HepG2 (cell line): ENCODE data around the gene INSYN2B. TPM values are rescaled to one million over a fixed set of nuclear protein-coding genes. Genes with fewer than 3 reads are reported as not detected.

Experiments used
- ATAC-seq: fragments of 200-7000 bp; cut with Tn5 transposase; 3 replicates; pipeline ENCODE4 v1.9.1; 2020; ENCODE audit warnings: mild to moderate bottlenecking, moderate library complexity
- BruUV-seq: library from RNA; stranded (reverse); fragments of 400-500 nt; replicated peaks from 2 replicates; lab custom pipeline; 2021; lab: Mats Ljungman, UMichigan
- CTCF ChIA-PET: fragments of 300-600 bp; formaldehyde crosslinking; extraction: SDS; loops from one replicate; lab custom pipeline; 2021; ENCODE audit warnings: low total read pairs, inconsistent platforms, low intra/inter-chr PET ratio; lab: Yijun Ruan, JAX
- POLR2A ChIA-PET: fragments of 350-600 bp; sonication (Branson Sonifier 250); formaldehyde crosslinking; loops from one replicate; lab custom pipeline; 2020; ENCODE audit warnings: antibody characterized with exemption, inconsistent platforms; lab: Yijun Ruan, JAX
- DNase-seq: peaks from one replicate; pipeline ENCODE4 v3.0.0-alpha.2; 2015; ENCODE audit warnings: low spot score
- FAIRE-seq: peaks from 3 replicates; lab custom pipeline; 2011; peaks lifted over from hg19 to GRCh38; lab: Jason Lieb, UNC
- H2AFZ ChIP-seq: one replicate; pipeline ENCODE4 v1.6.1; 2011; ENCODE audit warnings: low read length, inconsistent platforms
- H3K27ac ChIP-seq: fragments of 300-600 bp; 3 replicates; pipeline ENCODE4 v1.8.0; 2011; ENCODE audit warnings: mixed run types, mild to moderate bottlenecking, mixed read lengths, low read length, inconsistent platforms; ENCODE audit not compliant: insufficient read depth; ENCODE audit errors: extremely low read length
- H3K27me3 ChIP-seq, 2 experiments: fragments of 200-600 bp in 1 of 2; 2 replicates in 1 of 2; 3 replicates in 1 of 2; pipeline versions ENCODE4 v1.6.0 to v1.8.0; 2011; ENCODE audit warnings: low read length in 2 of 2, mild to moderate bottlenecking in 2 of 2, moderate library complexity in 2 of 2, inconsistent platforms in 1 of 2; ENCODE audit not compliant: insufficient read depth in 2 of 2, control insufficient read depth in 1 of 2
- H3K36me3 ChIP-seq, 2 experiments: fragments of 200-600 bp in 1 of 2; replicated peaks in 1 of 2; 2 replicates in 1 of 2; 3 replicates in 1 of 2; pipeline versions ENCODE4 v1.5.1 to v1.8.0; 2011; ENCODE audit warnings: low read length in 2 of 2, inconsistent platforms in 1 of 2; ENCODE audit not compliant: insufficient read depth in 2 of 2, control insufficient read depth in 1 of 2
- H3K4me1 ChIP-seq: 2 replicates; pipeline ENCODE4 v1.5.1; 2012; ENCODE audit warnings: low read length, inconsistent platforms; ENCODE audit not compliant: insufficient read depth
- H3K4me2 ChIP-seq: 2 replicates; pipeline ENCODE4 v1.6.0; 2011; ENCODE audit warnings: low read depth, low read length, inconsistent platforms
- H3K4me3 ChIP-seq, 3 experiments: fragments of 200-600 bp in 1 of 3; sonication (generic), shearing (Covaris generic) in 1 of 3; replicated peaks in 1 of 3; 2 replicates each; pipeline ENCODE4 v1.5.1; 2011 to 2016; ENCODE audit warnings: low read length in 3 of 3, inconsistent platforms in 2 of 3, low read depth in 2 of 3, mild to moderate bottlenecking in 2 of 3, control low read depth in 1 of 3, mixed read lengths in 1 of 3; ENCODE audit not compliant: insufficient read depth in 1 of 3
- H3K79me2 ChIP-seq: one replicate; pipeline ENCODE4 v1.6.1; 2011; ENCODE audit warnings: low read length, inconsistent platforms; ENCODE audit not compliant: insufficient read depth
- H3K9ac ChIP-seq: 2 replicates; pipeline ENCODE4 v1.6.0; 2011; ENCODE audit warnings: mild to moderate bottlenecking, low read depth, low read length, inconsistent platforms; ENCODE audit not compliant: insufficient read depth
- H3K9me3 ChIP-seq: 2 replicates; pipeline ENCODE4 v1.5.1; 2012; ENCODE audit warnings: mild to moderate bottlenecking, low read length
- H4K20me1 ChIP-seq: 2 replicates; pipeline ENCODE4 v1.6.0; 2011; ENCODE audit warnings: inconsistent platforms, mild to moderate bottlenecking, low read length, moderate library complexity; ENCODE audit not compliant: insufficient read depth
- ATAD3A ChIP-seq: sonication (generic); formaldehyde crosslinking; IDR thresholded peaks from 2 replicates; pipeline ENCODE4 v1.4.0; 2020; ENCODE audit warnings: missing genetic modification reagents
- FOSL1 ChIP-seq: sonication (generic); formaldehyde crosslinking; IDR thresholded peaks from 2 replicates; pipeline ENCODE4 v1.9.0; 2021; ENCODE audit warnings: missing genetic modification reagents, borderline replicate concordance
- HOXA3 ChIP-seq: sonication (generic); formaldehyde crosslinking; IDR thresholded peaks from 2 replicates; pipeline ENCODE4 v1.5.0; 2020; ENCODE audit warnings: missing genetic modification reagents
- JARID2 ChIP-seq: sonication (generic); formaldehyde crosslinking; IDR thresholded peaks from 2 replicates; pipeline ENCODE4 v1.8.1; 2023; ENCODE audit warnings: missing genetic modification reagents, inconsistent platforms; ENCODE audit not compliant: insufficient replicate concordance
- KDM1A ChIP-seq: IDR thresholded peaks from 2 replicates; pipeline ENCODE4 v1.6.1; 2016; ENCODE audit warnings: missing compliant biosample characterization
- MIER2 ChIP-seq: IDR thresholded peaks from 2 replicates; pipeline ENCODE4 v1.6.1; 2016; ENCODE audit warnings: missing biosample characterization, missing genetic modification reagents
- TCF7 ChIP-seq: sonication (generic); IDR thresholded peaks from 2 replicates; pipeline ENCODE4 v1.6.1; 2016; ENCODE audit warnings: antibody characterized with exemption, low read depth
- ZMYM3 ChIP-seq: sonication (generic); formaldehyde crosslinking; IDR thresholded peaks from 2 replicates; pipeline ENCODE4 v1.5.1; 2020; ENCODE audit warnings: mild to moderate bottlenecking, missing genetic modification reagents
- ZNF264 ChIP-seq: sonication (generic); formaldehyde crosslinking; IDR thresholded peaks from 2 replicates; pipeline ENCODE4 v1.4.0; 2020; ENCODE audit warnings: missing genetic modification reagents
- ZNF296 ChIP-seq: sonication (generic); formaldehyde crosslinking; conservative IDR thresholded peaks from 2 replicates; pipeline ENCODE4 v1.5.0; 2020; ENCODE audit warnings: mild to moderate bottlenecking, missing genetic modification reagents
- ZNF589 ChIP-seq: sonication (generic); formaldehyde crosslinking; conservative IDR thresholded peaks from 2 replicates; pipeline ENCODE4 v1.8.0; 2022; ENCODE audit warnings: mild to moderate bottlenecking, moderate library complexity, missing genetic modification reagents
- ZSCAN12 ChIP-seq: sonication (generic); formaldehyde crosslinking; IDR thresholded peaks from 2 replicates; pipeline ENCODE4 v1.9.0; 2021; ENCODE audit warnings: mild to moderate bottlenecking, missing genetic modification reagents
- WGBS: methylation state at CpG from one replicate; pipeline ENCODE4 v1.1.6; 2017; ENCODE audit warnings: low lambda C conversion rate; 5-methylcytosine and 5-hydroxymethylcytosine counted together
- in situ Hi-C: cut with HindIII; loops from 2 replicates; pipeline ENCODE4 v1.10.0; 2017; ENCODE audit warnings: low pct_unique_long_range_greater_than_20kb; ENCODE audit not compliant: extremely low pct_ligation_motif_present
- intact Hi-C: fragments of 100-400 bp; cut with micrococcal nuclease; formaldehyde crosslinking; loops from one replicate; pipeline ENCODE4 v1.10.0; 2022; ENCODE audit not compliant: unreplicated experiment
- polyA plus RNA-seq, 8 experiments: library from polyadenylated mRNA; depleted of rRNA in 3 of 8; stranded (reverse) in 7 of 8; unstranded in 1 of 8; fragments of >200 nt; fragmentation: Illumina TruSeq in 4 of 8; extraction: Trizol in 4 of 8; gene quantifications; 2 replicates each; pipeline versions ENCODE4 v1.2.1 to v1.2.3, GENCODE V29; 2011 to 2016; ENCODE audit warnings: low read depth in 4 of 8, missing spikeins in 1 of 8, mixed read lengths in 1 of 8; ENCODE audit not compliant: insufficient read depth in 1 of 8
- total RNA-seq, 5 experiments: library from RNA; depleted of rRNA; stranded (reverse); fragments of >200 nt; fragmentation: Illumina TruSeq; extraction: Trizol; gene quantifications; 2 replicates each; pipeline ENCODE4 v1.2.3, GENCODE V29; 2016; ENCODE audit warnings: low read depth in 1 of 5
- TF ChIP-seq, protein P1 (sequence below): sonication (generic); formaldehyde crosslinking; IDR thresholded peaks from 2 replicates; pipeline ENCODE4 v1.5.0; 2020; ENCODE audit warnings: missing genetic modification reagents
- TF ChIP-seq, protein P2 (sequence below): sonication (generic); formaldehyde crosslinking; IDR thresholded peaks from 2 replicates; pipeline ENCODE4 v1.5.1; 2020; ENCODE audit warnings: missing genetic modification reagents, mild to moderate bottlenecking, borderline replicate concordance
- TF ChIP-seq, protein P3 (sequence below): sonication (generic); formaldehyde crosslinking; IDR thresholded peaks from 2 replicates; pipeline ENCODE4 v1.4.0; 2020; ENCODE audit warnings: missing genetic modification reagents, low read depth, mild to moderate bottlenecking, borderline replicate concordance
- TF ChIP-seq, protein P4 (sequence below): sonication (generic); formaldehyde crosslinking; IDR thresholded peaks from 2 replicates; pipeline ENCODE4 v1.4.0; 2020; ENCODE audit warnings: missing genetic modification reagents

INSYN2B gene
- total and polyA plus RNA-seq, 2 of the 13 experiments (the other 11 are each of a cell fraction or from before 2014, with no cell fraction given) = not detected

DNA sequence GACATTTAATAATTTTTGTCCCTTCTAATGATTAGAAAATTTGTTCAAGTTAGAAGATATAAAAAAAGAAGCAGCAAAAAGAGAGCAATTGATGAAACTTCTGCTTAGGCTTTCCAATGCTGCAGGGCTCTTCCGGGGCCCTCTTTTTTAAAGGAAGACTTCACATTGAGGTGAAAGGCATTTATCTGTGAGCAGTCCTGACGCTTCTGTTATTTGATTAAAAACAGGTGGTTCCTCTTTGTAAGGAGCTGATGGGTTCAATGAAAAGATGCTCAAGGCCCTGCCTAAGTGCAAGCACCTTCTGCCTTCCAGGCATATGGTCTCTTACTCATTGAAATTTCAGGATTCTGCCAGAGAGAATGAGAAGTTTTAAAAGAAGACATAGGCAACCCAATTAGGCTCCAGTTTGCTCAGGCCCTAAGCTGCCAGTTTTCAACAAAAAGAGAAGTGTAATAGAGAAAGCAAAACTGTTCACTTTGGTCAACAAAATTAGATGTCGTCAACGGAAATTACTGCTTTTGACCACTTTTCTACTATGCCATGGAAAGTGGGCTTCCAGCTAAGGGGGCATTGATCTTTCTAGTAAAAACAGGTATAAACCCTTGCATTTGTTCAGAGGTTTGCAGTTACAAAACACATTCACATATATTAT lies 100.2 kb downstream of the INSYN2B start:
- DNase-seq = no peak
- in situ Hi-C loops = no loop called here
- no TSS peak for BruUV-seq
- TF ChIP-seq MIER2 (CRISPR knock-in tag) (no peak), ZNF296 (CRISPR knock-in tag) (no peak), TCF7 (no peak)
- TF ChIP-seq, protein P1, sequence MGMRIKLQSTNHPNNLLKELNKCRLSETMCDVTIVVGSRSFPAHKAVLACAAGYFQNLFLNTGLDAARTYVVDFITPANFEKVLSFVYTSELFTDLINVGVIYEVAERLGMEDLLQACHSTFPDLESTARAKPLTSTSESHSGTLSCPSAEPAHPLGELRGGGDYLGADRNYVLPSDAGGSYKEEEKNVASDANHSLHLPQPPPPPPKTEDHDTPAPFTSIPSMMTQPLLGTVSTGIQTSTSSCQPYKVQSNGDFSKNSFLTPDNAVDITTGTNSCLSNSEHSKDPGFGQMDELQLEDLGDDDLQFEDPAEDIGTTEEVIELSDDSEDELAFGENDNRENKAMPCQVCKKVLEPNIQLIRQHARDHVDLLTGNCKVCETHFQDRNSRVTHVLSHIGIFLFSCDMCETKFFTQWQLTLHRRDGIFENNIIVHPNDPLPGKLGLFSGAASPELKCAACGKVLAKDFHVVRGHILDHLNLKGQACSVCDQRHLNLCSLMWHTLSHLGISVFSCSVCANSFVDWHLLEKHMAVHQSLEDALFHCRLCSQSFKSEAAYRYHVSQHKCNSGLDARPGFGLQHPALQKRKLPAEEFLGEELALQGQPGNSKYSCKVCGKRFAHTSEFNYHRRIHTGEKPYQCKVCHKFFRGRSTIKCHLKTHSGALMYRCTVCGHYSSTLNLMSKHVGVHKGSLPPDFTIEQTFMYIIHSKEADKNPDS (CRISPR knock-in tag) = no peak
- no peak for FAIRE-seq
- no peak overlapping the region for H3K9ac ChIP-seq
- WGBS = 28% methylated on average over 4 of the region's 4 CpGs
- H3K27ac ChIP-seq = no peak overlapping the region
- H3K4me2 ChIP-seq = no peak overlapping the region
- no peaks in the 10 kb centered on the region for H3K9me3 ChIP-seq
- CTCF ChIA-PET = no interaction called here
- no peak overlapping the region for H2AFZ ChIP-seq
- no peaks in the 10 kb centered on the region for H3K79me2 ChIP-seq
- no peak for ATAC-seq
- H4K20me1 ChIP-seq = no peaks in the 10 kb centered on the region
- POLR2A ChIA-PET = no interaction called here
- no peaks in the 10 kb centered on the region; a peak in 1 of 5 replicates for H3K27me3 ChIP-seq
- intact Hi-C loops = no loop called here
- no peak overlapping the region for H3K4me3 ChIP-seq
- H3K36me3 ChIP-seq = no peaks in the 10 kb centered on the region
- no peaks in the 10 kb centered on the region for H3K4me1 ChIP-seq

DNA sequence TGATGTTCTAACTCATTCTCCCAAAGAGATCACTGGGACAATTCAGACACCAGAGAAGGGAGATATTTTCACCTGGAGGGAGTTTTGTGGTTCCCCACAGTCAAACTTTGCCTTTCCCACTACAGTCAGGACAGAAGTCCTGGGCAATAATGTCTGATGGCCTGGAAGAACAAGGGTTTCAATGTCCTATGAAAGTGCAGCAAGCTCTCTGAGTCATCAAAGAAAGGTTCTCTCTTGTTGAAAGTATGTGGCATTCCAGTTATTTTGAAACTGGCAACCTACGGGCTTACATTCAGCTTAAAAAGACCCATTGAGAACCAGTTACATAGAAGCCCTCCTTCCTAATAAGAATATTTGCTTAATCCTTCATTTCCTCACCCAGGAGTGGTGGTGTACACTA lies 103.9 kb downstream of the INSYN2B start:
- Histone ChIP-seq H3K4me3 (no peak overlapping the region), H3K4me2 (no peak overlapping the region), H3K27me3 (no peaks in the 10 kb centered on the region), H3K36me3 (no peaks in the 10 kb centered on the region), H3K4me1 (no peaks in the 10 kb centered on the region), H4K20me1 (no peaks in the 10 kb centered on the region), H3K9me3 (no peaks in the 10 kb centered on the region), H2AFZ (no peak overlapping the region), H3K9ac (no peak overlapping the region), H3K27ac (no peak overlapping the region), H3K79me2 (no peaks in the 10 kb centered on the region)
- CTCF ChIA-PET = no interaction called here
- POLR2A ChIA-PET = no interaction called here
- DNase-seq (no peak), ATAC-seq (no peak), FAIRE-seq (no peak)
- in situ Hi-C loops = no loop called here
- WGBS = 10% methylated on average over 1 of the region's 1 CpG
- intact Hi-C loops = no loop called here
- BruUV-seq = no TSS peak
- TF ChIP-seq, protein P2, sequence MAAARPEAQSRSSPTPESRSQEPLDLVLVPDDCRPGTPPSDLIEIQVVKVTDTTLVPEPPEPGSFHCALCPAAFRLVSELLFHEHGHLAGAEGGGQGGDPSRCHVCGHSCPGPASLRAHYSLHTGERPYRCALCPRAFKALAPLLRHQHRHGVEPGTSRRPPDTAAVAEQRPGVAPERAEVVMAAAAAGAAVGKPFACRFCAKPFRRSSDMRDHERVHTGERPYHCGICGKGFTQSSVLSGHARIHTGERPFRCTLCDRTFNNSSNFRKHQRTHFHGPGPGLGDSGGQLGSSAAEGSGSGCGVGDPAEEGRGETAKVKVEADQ (CRISPR knock-in tag) = no peak
- TF ChIP-seq ZSCAN12 (CRISPR knock-in tag) = no peak
- no peak for TF ChIP-seq KDM1A (CRISPR knock-in tag)
- TF ChIP-seq ZNF589 = no peak
- TF ChIP-seq JARID2 (CRISPR knock-in tag) = no peak
- TF ChIP-seq ZMYM3 (CRISPR knock-in tag) = no peak
- TF ChIP-seq, protein P3, sequence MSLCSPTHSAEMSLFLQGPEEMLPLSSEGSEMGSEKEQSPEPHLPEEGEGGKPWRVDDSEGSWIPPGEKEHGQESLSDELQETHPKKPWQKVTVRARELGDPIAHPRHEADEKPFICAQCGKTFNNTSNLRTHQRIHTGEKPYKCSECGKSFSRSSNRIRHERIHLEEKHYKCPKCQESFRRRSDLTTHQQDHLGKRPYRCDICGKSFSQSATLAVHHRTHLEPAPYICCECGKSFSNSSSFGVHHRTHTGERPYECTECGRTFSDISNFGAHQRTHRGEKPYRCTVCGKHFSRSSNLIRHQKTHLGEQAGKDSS (CRISPR knock-in tag) = no peak
- no peak for TF ChIP-seq FOSL1
- TF ChIP-seq HOXA3 (CRISPR knock-in tag) = no peak
- TF ChIP-seq ZNF296 (CRISPR knock-in tag) = no peak
- TF ChIP-seq ZNF264 (CRISPR knock-in tag) = no peak
- TF ChIP-seq, protein P4, sequence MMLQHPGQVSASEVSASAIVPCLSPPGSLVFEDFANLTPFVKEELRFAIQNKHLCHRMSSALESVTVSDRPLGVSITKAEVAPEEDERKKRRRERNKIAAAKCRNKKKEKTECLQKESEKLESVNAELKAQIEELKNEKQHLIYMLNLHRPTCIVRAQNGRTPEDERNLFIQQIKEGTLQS (CRISPR knock-in tag) = no peak
- TF ChIP-seq ATAD3A (CRISPR knock-in tag) = no peak
